GM18520 (cell line): ENCODE data around the gene KIAA0408.
A peak's percentile ranks its signal among the peaks of the same experiment; 100 is the strongest.

Experiments
- ATAC-seq: cut with Tn5 transposase; IDR thresholded peaks from one replicate; pipeline ENCODE4 v1.9.1; 2021; ENCODE audit not compliant: unreplicated experiment

Gene KIAA0408

GRCh38 chr6:127459231-127459641 lies at the start of gene KIAA0408:
KIAA0408 (minus strand) TSS chr6:127459389; CDS start chr6:127453981, 5,408 bp downstream.
- ATAC-seq, result no peak

- no peak for ATAC-seq
Observed at GRCh38 chr6:127506894-127507293, 47.7 kb upstream of the KIAA0408 start.

GRCh38 chr6:127503022-127503421 lies 43.8 kb upstream of the KIAA0408 start:
- ATAC-seq, result no peak

- no peak for ATAC-seq
Observed at GRCh38 chr6:127497410-127497809, 38.2 kb upstream of the KIAA0408 start.

GRCh38 chr6:127496471-127496870 lies 37.3 kb upstream of the KIAA0408 start:
- no peak for ATAC-seq

GRCh38 chr6:127494240-127494767 lies 35.1 kb upstream of the KIAA0408 start:
- ATAC-seq, result no peak

GRCh38 chr6:127489248-127489647 lies 30.1 kb upstream of the KIAA0408 start:
- ATAC-seq, result no peak

GRCh38 chr6:127486934-127487333 lies 27.7 kb upstream of the KIAA0408 start:
- ATAC-seq, result no peak

- ATAC-seq, result peak; percentile 96
Observed at GRCh38 chr6:127484212-127484863, 25.1 kb upstream of the KIAA0408 start.

GRCh38 chr6:127483399-127484055 lies 24.3 kb upstream of the KIAA0408 start:
- no peak for ATAC-seq

- no peak for ATAC-seq
Observed at GRCh38 chr6:127482325-127482724, 23.1 kb upstream of the KIAA0408 start.

GRCh38 chr6:127481628-127482027 lies 22.4 kb upstream of the KIAA0408 start:
- ATAC-seq, result no peak

GRCh38 chr6:127481111-127481510 lies 21.9 kb upstream of the KIAA0408 start:
- no peak for ATAC-seq

GRCh38 chr6:127477658-127478057 lies 18.5 kb upstream of the KIAA0408 start:
- ATAC-seq, result no peak

- no peak for ATAC-seq
Observed at GRCh38 chr6:127475823-127476176, 16.6 kb upstream of the KIAA0408 start.

GRCh38 chr6:127475135-127475822 lies 16.1 kb upstream of the KIAA0408 start:
- ATAC-seq, result no peak

- no peak for ATAC-seq
Observed at GRCh38 chr6:127471379-127472255, 12.4 kb upstream of the KIAA0408 start.

GRCh38 chr6:127468936-127469335 lies 9.7 kb upstream of the KIAA0408 start:
- ATAC-seq, result no peak

- ATAC-seq, result no peak
Observed at GRCh38 chr6:127466416-127466815, 7.2 kb upstream of the KIAA0408 start.

- peak; percentile 77 for ATAC-seq
Observed at GRCh38 chr6:127464881-127465459, 5.8 kb upstream of the KIAA0408 start.
